ENCODE data around the gene NCOA3.
"Not testable (repeated sequence)": the region's sequence is repeated elsewhere in the genome, so short reads cannot be mapped to it uniquely, and the experiment has no call there.

Gene NCOA3

DNA sequence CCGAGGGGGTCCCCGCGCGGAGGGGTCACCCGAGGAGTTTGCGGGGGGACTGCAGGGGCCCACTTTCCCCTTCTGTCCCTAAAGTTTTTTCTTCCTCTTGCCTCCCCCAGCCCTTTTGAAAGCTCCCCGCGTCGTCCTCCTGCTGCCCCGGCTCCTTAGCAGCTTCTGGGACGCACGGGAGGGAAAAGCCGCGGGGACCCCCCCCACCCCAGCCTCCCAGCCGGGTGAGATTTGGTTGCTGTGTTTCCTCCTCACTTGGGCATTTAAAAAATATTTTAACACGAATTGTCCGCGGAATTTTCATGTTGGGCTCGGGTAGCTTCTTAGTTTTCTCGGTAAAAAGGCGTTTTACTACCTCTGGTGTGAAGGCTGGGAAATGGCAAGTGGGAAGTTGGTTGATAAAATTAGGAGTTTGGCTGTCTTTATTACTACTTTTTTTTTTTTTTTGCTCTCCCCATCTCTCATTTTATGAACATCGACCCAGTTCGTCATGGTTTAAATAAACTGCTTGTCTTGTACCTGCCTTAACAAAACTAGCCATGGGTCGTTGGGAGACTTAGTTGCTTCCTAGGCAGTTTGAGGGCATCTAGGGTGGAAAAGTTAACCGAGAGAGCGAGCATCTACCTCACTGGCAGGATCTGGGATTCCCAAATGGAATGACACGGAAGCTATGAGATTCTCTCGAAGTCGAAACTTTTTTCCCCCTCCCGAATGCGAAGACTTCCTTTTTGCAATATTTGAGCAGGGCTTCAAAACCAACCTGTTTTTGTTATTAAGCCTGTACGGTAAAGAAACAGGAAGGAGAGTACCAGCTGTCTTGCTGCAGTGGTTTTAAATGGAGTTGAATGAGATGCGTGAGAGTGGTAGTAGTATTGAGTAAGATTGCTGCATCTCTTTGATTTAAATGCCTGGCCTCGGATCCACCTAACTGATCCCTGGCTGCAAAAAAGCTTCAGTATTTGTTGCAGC, 868 bp downstream of the NCOA3 start:
- DNase-seq = peak in 1 of 2 experiments; percentile 30

GRCh38 chr20:47503685-47504084, 2.0 kb downstream of the NCOA3 start:
- DNase-seq = no peak

- DNase-seq = no peak
These were observed 4.6 kb downstream of the NCOA3 start for GRCh38 chr20:47506335-47506734.

- no peak for DNase-seq
These were observed 5.2 kb downstream of the NCOA3 start for GRCh38 chr20:47506850-47507249.

- DNase-seq = not testable (repeated sequence)
These were observed 5.7 kb downstream of the NCOA3 start for GRCh38 chr20:47507275-47507981.

DNA sequence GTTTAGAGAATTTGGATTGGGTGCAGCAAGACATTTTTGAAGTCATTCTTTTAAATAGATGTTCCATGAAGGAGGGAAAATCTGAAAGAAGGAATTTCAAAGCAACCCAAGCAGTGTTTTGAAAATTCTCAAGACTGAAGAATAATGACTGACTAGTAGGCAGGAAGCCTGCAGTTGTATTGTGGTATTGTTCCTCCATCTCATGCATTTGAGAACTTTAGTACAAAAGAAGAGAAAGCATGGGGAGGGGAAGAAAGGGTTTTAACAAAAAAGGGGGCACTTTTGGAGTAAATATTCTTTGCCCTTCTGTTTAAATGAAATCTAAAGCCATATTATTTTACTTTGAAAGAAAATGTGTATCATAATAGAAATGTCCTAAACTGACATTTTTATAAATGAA, 6.6 kb downstream of the NCOA3 start:
- DNase-seq = no peak

DNA sequence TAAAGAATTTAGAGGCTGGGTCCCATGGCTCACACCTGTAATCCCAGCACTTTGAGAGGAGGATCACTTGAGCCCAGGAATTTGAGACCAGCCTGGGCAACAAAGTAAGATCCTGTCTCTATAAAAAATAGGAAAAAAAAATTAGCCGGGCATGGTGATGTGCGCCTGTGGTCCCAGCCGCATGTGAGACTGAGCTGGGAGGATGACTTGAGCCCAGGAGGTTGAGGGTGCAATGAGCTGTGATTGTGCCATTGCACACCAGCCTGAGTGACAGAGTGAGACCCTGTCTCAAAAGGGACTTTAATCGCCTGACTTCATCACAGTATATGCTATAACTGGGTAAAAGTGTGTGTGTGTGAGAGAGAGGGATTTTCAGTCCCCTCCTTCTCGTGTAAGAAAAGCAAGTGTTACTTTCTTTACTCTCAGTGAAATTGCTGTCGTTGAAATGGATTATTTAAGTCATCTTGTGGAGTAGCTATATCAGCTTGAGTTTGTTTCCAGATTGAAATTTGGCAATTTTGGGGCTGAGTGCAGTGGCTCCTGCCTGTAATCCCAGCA, 7.5 kb downstream of the NCOA3 start:
- DNase-seq = no peak

- no peak for DNase-seq
These were observed 8.0 kb downstream of the NCOA3 start for GRCh38 chr20:47509685-47510084.

GRCh38 chr20:47515843-47516242, 14.2 kb downstream of the NCOA3 start:
- no peak for DNase-seq

DNA sequence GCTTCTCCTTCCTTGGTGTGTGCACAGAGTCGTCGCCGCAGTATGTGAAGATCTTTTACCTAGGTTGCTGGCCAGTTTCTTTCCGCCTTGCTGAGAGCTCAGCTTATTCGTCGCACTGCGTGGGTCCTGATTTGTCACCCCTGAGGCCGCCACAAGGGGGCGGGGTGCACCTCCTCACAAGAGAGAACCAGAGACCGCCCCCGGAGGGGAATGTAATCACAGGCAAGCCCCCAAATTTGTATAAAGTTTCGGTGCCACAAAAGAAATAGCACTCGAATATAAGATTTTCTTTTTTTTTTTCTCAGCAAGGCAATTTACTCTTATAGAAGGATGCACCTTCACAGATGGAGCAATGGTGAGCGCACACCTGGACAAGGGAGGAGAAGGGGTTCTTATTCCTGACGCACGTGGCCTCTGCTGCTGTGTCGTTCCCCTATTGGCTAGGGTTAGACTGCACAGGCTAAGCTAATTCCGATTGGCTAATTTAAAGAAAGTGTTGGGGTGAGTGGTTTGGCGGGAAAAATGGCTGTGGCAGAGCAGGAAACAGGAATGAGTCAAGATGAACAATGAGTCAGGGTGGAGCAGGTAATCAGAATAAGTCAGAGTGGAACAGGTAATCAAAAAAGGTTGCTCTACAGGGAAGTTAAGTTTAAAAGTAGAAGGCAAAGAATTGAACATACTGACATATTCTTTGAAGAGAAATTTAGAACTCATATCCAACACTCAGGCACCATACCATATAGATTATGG, 19.5 kb downstream of the NCOA3 start:
- DNase-seq = no peak

- no peak for DNase-seq
These were observed 22.5 kb downstream of the NCOA3 start for GRCh38 chr20:47524015-47524784.

- DNase-seq = no peak
These were observed 25.5 kb downstream of the NCOA3 start for GRCh38 chr20:47527004-47527800.

DNA sequence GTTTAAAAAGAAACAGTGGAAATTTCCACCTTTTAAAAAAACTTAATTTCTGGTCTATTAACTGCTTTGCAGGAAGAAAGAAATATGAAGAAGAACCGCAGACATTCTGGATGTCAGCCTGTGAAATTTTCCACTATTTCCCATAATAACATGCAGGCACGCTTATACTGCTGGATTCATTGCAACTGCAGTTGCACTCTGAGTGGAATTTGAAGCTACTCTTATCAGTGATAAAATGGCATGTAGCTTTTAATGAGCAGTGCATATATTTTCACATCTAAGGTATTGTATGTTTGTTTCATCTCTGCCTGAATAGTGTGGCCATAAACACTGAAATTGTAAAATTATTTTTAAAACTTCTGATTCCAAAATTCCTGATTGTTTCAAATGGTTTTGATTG, 28.2 kb downstream of the NCOA3 start:
- no peak for DNase-seq

DNA sequence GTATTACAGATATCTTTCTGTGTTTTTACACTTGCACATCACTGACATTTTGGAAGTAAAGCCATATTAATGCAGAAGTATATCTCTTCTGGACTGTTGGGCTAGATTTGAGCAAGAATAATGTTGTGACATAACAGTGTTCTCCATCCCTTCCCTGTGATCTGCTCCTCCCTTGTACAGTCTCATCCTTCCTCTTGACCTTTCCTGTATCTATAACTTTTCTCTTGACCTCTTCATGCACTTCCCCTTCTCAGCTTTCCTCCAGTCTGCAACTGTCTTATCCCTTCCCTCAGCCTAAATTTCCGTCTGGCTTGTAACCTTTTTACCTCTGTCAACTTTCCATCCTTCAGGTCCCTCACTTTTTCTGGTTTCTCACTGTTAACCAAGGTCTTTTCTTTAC, 29.8 kb downstream of the NCOA3 start:
- no peak for DNase-seq

DNA sequence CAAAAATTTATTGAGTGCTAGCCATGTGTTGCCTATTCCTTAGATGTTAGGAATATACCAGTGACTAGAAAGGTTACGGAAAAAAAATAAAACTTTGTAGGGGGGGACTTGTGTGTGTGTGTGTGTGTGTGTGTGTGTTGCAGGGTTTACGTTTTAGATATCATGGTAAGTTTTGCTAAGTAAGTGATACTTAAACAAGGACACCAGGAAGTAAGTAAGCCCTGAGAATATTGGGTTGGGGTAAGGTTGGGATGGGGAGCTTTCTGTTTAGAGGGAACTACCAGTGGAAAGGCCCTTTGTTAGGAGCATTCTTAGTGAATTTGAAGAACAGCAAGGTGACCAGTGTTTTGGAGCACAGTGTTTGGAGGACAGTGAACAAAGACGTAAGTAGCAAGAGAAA, 30.3 kb downstream of the NCOA3 start:
- DNase-seq = no peak

DNA sequence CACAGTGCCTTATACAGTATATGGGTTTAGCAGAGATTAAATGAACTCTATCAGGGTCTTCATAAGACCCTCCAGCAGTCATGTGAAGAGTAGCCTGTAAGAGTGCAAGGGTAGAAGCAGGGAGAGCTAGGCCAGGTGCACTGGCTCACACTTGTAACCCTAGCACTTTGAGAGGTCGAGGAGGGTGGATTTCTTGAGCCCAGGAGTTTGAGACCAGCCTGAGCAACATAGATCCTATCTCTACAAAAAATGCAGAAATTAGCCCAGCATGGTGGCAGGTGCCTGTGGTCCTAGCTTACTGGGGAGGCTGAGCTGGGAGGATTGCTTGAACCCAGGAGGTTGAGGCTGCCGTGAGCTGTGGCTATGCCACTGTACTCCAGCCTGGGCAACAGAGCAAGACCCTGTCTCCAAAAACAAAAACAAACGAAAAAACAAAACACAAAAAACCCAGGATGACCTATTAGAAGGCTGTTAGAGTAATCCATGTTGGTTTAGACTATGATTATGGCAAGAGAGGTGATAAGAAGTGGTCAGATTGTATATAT, 31.9 kb downstream of the NCOA3 start:
- no peak for DNase-seq

DNA sequence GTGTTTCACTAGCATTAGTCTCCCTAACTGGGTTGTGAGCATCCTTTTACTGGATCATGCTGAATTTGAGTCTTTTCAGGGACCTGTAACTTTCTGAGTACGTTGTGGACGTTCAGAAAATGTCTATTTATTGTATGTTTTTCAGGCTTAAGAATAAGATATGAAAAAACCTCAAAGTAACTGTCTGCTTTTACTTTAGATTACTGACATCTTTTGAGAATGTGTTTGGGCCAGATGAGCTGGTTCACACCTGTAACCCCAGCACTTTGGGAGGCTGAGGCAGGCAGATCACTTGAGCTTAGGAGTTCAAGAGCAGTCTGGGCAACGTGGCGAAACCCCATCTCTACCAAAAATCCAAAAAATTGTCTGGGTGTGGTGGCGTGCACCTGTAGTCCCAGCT, 32.7 kb downstream of the NCOA3 start:
- no peak for DNase-seq

- no peak for DNase-seq
These were observed 33.4 kb downstream of the NCOA3 start for GRCh38 chr20:47535088-47535487.

- DNase-seq = no peak
These were observed 34.3 kb downstream of the NCOA3 start for GRCh38 chr20:47535994-47536393.

DNA sequence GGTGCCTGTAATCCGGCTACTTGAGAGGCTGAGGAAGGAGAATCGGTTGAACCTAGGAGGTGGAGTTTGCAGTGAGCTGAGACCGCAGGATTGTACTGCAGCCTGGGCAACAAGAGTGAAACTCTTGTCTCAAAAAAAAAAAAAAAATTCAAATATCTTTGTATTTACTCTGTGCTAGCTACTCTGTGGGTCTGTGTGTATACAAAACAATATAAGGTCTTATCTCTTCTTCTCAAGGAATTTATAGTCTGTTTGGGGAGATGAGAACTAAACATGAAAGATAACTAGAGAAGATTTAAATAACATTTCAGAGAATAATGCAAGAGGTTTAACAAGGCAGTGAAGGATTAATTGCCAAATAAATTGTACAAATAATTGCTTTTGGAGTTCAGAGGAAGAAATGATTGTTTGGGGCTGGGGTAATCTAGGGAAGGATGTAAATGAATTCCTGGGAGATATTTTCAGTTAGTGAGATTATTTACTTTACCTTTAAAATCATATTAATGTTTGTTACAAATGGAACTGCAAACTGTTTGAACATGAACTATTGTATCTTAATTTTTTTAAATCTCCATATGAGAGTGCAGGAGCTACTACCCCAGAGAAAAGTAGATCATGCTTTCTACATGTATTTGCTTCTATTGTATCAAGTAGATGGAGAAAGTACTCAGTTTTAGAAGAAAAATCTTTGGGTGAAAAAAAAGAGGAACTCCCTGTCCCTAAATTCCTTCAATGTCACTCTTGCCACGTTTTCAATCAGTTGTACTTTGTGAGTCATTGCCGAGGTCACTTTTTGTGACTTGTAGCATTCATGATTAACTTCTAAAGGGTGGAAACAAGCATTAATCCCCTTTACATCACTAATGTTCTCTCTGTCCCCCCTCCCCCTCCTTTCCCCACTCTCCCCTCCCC, 39.0 kb downstream of the NCOA3 start:
- DNase-seq = no peak
